ENCODE data around the gene SCARB1.
A peak's percentile ranks its signal among the peaks of the same experiment; 100 is the strongest.

Gene SCARB1

DNA sequence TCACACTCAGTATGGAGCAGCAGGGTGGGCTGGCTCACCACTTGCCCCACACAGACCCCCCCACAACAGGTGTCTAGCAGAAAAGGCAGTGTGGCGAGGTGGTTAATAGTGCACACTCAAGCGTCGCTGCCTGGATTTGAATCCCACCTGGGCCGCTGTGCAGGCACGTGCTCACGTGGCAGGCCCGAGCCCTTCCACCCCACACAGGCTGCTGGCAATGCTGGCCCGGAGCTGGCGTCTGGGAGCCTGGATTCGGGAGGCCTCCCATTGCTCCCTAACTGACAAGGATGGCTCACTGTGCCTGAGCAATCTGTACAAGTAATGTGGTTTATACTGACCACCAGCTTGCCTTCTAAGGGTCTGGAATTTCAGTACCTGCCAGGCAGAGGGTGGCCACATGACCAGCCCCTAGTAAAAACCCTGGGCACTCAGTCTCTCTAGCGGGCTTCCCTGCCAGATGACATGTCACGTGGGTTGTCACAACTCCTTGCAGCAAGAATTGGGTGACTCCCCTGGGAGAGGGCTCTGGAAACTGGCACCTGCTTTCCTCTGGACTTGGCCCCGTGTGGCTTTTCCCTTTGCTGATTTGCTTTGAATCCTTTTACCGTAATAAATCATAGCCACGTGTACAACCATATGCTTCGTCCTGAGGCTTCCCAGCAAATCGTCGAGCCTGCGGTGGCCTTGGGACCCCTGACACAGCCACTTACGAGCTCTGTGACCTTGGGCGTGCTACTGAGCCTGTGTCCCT lies 72.8 kb downstream of the SCARB1 start:
- no peak for DNase-seq

DNA sequence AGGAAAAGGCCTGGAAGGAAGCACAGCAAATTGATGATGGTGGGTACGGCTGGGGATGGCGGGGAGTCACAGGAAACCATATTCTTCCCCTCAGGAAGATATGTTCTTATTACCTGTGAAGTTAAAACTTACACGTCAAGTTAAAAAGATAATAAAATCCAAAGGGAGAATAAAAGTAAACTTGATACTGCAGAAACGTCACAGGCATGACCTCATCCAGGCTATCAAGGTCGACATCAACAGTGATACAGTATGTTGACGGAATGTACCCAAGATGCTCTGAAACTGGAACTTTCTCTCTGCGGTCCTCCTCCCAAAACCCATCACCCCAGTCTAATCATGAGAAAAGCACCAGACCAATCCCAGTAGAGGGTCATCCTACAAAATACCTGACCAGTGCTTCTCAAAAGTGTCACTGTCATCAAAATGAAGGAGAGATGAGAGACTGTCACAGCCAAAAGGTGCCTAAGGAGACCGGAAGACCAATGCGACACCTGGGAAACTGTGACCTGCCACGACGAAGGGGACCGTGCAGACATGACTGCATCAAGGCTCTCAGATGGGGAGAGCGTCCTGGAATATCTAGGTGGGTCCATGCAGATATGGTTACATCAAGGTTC lies 74.6 kb downstream of the SCARB1 start:
- no peak for DNase-seq

DNA sequence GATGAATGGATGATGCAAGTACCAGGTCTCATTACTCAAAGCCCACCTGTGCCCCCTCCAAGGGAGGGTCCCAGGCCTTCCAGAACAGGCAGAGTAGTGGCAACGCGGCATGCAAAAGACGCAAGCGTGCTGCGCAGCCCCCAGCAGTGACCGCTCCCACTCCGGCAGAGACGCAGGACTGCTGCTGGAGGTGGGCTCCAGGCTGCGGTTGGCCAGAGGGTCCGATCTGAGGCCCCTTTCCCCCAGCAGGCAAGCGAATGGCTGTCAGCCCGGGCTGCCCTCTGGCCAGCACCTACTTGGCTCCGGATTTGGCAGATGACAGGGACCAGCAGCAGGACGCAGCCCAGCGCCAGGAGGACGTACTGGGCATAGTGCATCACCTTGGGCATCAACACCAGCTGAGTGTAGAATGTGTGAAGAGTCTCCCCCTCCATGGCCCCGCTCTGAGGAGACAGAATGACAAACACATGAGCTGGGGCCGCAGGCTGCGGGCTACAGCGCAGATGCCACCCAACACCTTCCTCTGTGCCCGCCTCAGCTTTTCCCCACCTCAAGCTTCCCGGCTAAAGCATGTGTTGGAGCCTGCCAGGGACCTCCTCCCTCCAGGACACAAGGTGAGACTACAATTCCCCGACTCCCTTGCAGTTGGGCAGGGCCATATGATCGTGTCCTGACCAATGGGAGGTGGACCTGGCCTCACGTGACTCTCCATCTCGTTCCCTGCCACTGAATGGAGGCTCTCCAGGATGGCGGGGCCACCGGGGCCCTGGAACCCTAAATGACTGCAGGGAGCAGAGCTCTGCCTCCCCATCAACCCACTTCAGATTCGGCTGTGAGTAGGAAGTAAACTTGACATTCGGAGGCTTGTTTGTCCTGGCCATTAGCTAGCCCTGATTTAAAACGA lies 77.4 kb downstream of the SCARB1 start:
- DNase-seq: peak; percentile 86

DNA sequence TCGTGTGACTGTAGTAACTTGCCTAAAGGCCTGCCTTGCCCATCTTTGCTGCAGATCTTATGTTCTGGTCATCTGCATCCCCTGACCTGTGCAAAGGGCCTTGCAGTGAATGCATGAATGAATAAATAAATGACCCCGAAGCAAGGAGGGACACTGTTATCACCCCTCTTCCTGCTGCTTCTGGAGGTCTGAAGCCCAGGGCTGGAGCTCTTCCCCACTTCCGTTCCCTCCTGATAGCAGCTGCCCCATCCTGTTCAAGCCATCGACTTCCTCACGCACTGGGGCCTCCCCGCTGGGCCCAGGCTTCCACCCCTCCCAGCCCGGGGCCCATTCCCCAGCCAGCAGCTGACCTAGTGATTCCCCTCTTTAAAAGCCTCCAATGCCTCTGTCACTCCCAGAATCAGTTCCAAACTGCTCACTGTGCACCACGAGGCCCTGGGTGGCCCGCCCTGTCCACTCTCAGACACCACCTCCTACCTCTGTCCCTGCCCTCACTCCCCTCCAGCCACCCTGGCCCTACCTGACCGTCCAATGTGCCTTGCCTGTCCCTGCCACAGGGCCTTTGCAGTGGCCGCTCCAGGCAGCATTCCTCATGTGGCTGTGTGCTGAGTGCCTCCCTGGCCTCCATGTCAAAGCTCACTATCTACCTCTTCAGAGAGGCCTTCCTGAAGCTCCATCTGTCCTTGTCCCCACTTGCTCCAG lies 78.6 kb downstream of the SCARB1 start:
- DNase-seq: no peak

DNA sequence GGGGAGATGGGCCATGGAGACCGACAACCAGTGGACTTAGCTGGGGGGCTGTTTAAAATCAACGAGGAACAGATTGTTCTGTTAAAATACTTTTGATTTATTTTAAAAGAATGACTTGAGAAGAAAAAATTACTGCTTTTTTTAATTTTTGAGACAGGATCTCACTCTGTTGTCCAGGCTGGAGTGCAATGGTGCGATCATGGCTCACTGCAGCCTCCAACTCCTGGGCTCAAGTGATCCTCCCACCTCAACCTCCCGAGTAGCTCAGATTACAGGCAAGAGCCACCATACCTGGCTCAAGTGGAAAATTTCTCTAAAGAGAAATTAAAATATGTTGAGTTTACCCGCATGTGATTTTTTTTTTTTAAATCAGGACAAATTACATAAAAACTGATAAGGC lies 80.6 kb downstream of the SCARB1 start:
- DNase-seq: no peak

DNA sequence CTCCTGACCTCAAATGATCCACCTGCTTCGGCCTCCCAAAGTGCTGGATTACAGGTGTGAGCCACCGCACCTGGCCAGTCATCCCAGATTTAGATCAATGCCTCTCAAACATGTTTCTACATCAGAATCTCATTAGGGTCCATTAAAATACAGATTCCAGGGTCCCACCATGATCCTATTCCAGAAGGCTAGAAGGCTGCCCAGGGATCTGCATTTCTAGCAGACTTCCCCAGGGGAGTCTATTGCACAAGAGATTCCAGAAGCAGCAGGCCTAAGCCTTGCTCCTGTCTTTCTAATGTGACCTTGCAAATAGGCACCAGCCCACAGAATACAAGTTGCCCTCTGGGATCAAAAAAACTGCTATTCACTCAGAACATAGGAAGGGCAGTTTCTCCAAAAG lies 81.5 kb downstream of the SCARB1 start:
- DNase-seq: no peak

DNA sequence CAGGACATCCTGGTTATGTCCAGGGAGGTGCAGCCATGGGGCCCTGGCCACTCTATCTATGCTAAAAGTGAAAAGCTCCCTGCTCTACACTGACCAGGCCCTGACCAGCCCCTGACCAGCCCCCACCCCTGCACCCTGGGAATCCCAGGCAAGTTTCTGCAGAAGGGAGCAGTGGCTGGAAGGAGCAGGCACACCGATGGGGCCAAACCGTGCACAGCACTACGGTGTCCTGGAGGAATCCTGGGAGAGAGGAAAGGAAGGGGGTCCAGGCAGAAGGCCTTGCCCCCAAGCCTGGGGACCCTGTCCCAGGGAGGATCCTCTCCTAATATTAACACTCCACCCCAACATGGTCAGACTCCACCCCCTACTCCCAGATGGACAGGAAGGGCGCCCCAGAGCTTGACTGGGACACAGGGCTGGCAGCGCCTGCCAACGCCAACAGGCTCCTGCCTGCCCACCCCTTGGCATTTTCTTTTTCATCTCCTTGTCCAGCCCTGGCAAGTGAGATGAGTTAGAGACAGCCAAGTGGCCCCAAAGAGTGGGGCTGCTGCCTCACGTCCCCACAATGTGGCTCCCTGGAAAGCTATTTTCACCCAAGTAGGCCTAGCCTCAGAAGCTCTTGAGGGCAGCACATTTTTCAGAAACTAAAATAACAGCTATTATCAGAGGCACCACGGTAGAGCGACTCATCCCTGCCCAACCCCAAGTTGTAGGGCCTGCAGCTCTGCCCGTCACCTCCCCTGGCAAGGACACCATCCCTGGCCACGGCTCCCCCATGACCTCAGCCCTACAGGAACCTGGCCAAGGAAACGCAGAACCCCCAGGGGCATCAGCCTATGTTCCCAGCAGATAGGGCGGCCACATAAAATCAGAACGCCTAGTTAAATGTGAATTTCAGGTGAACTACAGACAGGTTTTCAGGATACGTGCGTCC lies 82.6 kb downstream of the SCARB1 start:
- no peak for DNase-seq

DNA sequence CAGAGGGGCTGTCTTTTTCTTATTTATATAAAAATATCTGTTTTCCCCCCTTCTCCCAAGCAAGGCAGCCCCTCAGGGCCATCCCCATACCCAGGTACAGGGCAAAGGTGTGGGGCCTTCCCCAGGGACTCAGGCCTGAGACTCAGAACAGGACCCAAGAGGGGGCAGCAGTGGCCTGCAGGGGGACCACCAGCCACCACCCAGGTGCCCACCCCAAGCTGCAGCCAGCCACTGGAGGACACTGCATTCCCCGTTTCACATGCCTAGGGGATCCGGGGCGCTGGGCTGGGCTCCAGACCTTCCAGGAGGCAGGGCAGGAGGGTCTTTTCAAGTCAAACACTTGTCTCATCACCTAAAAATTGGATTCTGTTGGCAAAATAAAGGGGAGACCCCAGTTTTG lies 83.3 kb downstream of the SCARB1 start:
- DNase-seq: no peak

DNA sequence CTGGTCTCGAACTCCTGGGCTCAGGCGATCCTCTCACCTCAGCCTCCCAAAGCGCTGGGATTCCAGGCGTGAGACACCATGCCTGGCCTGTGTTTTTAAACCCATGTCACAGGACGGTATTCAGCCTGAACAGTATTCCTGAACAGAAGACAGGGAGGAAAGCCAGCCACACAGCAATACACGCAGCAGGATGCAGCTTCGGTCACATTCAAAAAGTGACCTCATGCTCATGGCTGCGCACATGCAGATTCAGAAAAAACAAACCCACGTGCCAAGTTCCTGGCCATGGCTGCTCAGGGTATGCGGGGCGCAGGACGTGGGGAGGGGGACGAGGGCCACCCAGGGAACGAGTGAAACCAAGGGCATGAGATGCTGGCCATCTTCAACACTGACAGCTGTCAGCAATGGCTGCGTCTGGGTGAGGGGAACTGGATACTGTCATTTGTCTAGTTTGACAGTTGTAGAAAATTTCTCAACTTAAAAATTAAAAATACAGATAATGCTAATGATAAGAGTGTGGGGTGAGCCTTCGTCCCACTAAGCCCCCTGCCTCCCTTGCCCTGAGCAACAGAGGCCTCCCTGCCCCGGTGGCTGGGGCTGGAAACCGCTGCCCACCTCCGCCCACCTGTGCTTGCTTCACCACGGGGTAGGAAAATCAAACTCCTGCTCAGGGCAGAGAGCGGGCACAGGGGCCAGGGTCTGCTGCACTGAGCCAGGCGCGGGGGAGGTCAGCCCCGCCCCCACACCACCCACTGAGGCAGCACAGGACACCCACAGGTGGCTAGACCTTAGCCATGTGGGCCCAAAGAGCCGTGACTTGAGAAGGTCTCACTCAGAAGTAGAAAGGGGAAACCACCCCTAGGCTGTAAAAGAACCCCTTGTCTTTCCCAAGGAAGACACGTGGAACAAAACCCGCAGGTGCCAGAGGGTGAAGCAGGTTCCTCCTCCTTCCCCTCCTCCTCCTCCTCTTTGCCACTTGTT lies 84.2 kb downstream of the SCARB1 start:
- DNase-seq: no peak

DNA sequence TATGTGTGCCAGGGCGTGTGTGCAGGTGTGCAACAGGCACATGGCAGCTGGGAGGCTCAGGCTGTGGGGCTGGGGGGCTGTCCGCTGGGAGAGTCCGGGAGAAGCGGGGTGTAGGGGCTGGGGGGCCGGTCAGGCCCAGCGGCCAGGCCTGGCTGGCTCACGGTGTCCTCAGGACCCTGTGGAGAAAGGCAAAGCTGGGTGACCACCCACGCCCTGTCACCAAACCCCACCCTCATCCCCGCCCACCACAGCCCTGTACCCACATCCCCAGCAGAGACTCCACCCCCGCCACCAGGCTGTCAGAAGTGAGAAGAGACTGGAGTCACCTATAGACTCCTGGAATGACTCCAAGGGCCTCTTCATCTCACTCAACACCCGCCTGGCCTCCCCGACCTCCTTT lies 85.3 kb downstream of the SCARB1 start:
- no peak for DNase-seq

DNA sequence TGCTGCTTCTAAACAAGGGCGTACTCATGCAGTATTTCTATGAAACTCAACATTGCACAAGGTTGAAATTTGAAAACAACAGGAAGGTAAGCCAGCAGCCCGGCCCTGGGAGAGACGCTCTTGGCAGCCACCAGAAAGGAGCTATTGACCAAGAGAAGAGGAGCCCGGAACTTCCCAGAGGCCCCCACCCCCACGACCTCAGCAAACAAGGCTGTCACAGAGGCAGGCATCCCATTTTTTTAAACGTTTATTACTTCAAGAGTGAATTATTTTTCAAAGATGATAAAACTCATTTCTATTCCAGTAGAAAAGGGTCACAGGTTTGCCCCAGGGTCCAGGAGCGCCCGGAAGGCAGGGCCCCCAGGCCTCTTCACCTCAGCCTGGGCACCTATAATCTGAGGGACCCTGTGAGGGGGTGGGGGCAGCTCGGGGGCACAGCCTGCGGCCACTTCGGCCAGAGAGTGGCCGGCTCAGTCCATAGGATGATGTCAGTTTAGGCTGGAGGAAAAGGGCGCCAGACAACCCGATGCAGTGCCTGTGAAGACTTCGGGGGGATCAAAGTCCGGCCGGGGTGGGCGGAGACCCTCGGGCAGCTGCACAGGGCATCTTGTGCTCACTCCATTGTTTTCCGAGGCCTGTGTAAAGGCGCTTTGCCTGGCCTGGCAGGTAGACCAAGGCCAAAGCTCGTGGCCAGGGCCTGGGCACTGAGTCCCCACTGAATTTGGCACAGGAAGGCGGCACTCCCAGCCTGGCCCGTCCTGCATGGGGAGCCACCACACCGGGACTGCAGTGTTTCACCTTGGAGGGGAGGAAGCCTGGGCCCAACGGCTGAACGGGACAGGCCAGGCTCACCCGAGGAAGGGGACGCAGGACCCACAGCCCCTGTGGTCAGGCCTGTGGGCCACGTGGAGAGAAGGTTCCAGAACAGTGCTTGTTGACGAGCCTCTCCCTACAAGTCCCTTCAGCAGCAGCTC lies 86.0 kb downstream of the SCARB1 start:
- no peak for DNase-seq

DNA sequence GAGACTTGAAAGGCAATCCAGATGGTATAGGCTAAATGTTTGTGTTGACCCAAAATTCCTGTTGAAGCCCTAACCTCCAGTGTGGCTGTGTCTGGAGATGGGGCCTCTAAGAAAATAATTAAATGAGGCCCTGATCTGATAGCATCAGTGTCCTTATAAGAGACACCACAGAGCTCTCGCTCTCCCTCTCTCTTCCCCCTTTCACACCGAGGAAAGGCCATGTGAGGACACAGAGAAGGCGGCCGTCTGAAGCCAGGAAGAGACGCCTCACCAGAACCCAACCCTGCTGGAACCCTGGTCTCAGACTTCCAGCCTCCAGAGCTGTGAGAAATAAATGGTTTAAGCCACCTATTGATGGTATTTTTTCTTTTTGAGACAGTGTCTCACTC lies 87.5 kb downstream of the SCARB1 start:
- DNase-seq: no peak

DNA sequence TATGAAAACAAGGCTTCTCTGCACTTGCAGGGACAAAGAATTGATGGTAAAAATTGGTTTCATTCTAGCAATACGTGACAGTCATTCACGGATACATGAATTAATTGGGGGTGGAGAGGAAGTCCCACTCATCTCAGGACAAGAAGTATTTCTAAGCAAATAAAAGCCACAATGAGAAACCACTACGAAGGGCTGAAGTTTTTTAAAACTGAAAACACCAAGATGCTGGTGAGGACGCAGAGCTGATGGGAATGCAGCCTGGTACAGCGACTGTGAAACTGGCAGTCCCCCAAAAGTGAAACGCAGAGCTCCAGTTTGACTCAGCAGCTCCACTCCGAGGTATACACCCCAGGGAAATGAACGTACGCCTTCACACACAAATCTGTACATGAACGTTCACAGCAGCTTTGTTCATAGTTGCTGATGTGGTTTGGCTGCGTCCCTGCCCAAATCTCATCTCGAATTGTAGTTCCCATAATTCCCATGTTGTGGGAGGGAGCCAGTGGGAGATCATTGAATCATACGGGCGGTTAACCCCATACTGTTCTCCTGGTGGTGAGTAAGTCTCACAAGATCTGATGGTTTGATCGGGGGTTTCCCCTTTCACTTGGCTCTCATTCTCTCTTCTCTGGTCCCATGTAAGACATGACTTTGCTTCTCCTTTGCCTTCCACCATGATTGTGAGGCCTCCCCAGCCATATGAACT lies 89.0 kb downstream of the SCARB1 start:
- DNase-seq: no peak

DNA sequence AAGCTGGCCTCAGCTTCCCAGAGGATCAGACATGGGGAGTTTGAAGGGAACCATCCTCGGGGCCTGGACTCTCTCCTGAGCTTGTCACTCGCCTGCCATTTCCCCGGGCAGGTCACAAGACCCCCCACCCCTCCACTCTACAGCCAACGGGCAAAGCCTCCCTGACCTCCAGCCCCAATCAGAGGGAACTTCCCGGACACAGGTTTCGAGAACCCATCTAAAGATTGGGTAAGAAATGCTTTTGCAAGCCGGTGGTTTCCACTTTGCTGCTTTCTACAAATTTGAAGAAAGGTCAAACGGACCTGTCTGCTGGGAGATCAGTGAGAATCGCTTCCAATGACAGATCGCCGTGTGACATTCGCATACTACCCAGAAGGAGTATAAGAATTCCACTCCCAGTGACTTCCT lies 89.6 kb downstream of the SCARB1 start:
- no peak for DNase-seq

DNA sequence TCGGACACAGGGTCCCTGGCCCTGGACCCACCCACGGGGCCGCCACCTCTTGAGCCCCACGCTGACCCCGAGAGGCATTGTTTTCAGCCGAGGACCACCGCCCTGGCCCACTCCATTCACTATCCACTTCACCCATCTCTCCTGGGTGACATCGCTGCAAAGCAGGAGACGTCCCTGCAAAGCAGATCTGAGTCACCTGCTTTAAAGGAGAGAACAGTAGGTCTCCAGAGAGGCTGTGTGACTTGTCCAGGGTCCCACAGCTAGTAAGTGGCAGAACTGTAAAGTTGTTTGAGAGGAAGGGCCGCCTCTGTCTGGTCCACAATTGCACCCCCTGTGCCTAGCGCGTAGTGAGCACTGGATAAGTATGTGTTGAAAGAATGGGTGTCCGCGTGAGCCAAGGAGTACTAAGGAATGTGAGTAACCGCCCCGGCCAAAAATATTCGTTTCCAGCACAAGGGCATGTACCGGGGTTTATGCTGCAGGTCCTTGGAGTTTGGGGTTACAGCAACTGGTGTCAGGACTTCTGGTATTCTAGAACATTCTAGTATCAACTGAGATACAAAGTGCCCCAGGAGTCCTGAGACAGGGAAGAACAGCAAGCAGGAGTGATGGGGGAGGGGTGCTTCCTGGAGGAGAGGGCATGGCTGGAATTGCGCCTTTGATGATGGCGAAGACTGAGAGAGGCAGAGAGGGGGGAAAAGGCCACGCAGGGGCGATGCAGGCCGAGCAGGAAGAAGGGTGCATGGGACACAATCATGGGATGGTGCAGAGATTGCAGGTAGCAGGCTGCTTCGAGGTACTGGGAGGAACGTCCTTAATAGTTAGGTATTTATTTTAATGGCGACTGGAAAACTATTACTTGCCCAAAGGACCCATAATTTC lies 91.1 kb downstream of the SCARB1 start:
- DNase-seq: no peak

DNA sequence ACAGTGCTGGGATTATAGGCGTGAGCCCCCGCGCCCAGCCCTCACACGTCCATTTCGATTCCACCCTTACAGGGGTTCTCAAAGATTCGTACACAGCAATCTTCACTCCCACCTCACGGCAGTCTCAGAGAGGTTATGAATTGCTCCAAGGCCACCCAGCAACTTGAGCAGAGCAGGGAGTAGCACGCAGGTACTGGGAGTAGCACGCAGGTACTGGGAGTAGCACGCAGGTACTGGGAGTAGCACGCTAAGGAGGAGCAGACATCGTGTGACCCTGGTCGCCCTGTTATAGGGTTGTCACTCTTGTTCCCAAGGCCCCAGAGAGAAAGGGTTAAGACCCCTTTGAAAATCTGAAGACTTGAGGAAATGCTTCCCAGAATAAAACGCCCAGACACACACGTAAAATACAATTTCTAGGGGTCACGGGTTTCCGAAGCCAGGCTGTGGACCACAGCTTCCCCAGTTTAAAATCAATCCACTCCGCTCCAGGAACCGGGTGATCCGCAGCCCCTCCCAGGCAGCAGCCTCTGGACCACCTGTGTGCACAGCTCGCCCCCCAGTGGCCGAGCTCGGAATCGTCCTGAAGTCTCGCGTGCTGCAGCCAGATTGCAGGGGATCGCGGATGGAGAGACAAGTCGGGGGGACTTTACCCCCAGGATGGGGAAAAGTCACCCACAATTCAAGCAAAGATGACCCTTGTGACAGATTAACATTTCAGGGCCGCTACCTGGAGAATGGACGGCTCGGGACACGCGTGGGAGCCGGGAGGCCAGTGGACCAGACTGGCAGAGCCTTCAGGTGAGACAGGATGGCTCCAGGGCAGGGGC lies 92.0 kb downstream of the SCARB1 start:
- peak; percentile 28 for DNase-seq

DNA sequence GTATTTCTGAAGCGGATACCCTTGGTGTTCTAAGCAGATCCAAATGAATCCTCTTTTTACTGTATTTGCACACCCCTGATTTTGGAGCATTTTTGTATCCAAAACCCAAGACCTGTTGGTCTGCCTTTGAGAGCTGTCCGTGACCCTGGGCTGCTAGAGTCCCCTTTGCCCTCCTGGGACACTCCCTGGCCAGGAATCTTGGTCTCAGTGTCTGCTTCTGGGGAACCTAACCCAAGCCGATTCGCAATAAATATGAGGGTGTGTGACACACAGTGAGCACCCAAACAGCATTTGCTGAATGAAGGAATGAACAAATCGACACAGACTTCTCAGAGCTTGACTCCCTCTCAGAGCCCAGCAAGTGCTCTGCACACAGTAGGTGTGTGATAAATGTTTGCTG lies 92.9 kb downstream of the SCARB1 start:
- DNase-seq: no peak
